MM.1S (cell line): ENCODE data around the gene TENT5C.

Source experiments
- DNase-seq: peaks from one replicate; pipeline ENCODE4 v3.0.0-alpha.2; 2015
- H2AFZ ChIP-seq: fragments of 300-600 bp; sonication (generic); 2 replicates; pipeline ENCODE4 v1.6.0; 2016; ENCODE audit warnings: antibody characterized with exemption, low read length
- H3F3A ChIP-seq: fragments of 300-600 bp; sonication (generic); 2 replicates; pipeline ENCODE4 v1.6.1; 2016; ENCODE audit warnings: mild to moderate bottlenecking, antibody characterized with exemption, low read length, moderate library complexity, mixed read lengths; ENCODE audit not compliant: insufficient read depth
- H3K27ac ChIP-seq: fragments of 300-600 bp; sonication (generic); 2 replicates; pipeline ENCODE4 v1.5.1; 2016; ENCODE audit warnings: mild to moderate bottlenecking, low read length
- H3K27me3 ChIP-seq: fragments of 300-600 bp; sonication (generic); replicated peaks from 2 replicates; pipeline ENCODE4 v1.6.0; 2016; ENCODE audit warnings: low read length; ENCODE audit not compliant: insufficient read depth
- H3K36me3 ChIP-seq: fragments of 300-600 bp; sonication (generic); replicated peaks from 2 replicates; pipeline ENCODE4 v1.6.1; 2016; ENCODE audit warnings: mild to moderate bottlenecking, low read length, mixed read lengths; ENCODE audit not compliant: insufficient read depth
- H3K4me1 ChIP-seq: fragments of 300-600 bp; sonication (generic); 2 replicates; pipeline ENCODE4 v1.6.1; 2016; ENCODE audit warnings: low read length, mixed read lengths
- H3K4me2 ChIP-seq: fragments of 300-600 bp; sonication (generic); 2 replicates; pipeline ENCODE4 v1.6.0; 2016; ENCODE audit warnings: low read depth, low read length
- H3K4me3 ChIP-seq: fragments of 300-600 bp; sonication (generic); 2 replicates; pipeline ENCODE4 v1.5.1; 2016; ENCODE audit warnings: low read length, mixed read lengths
- H3K79me2 ChIP-seq: fragments of 300-600 bp; sonication (generic); 2 replicates; pipeline ENCODE4 v1.6.1; 2016; ENCODE audit warnings: mixed run types, low read length, mixed read lengths
- H3K9ac ChIP-seq: fragments of 300-600 bp; sonication (generic); 2 replicates; pipeline ENCODE4 v1.6.1; 2016; ENCODE audit warnings: low read length, mixed read lengths
- H3K9me2 ChIP-seq: fragments of 300-600 bp; sonication (generic); replicated peaks from 2 replicates; pipeline ENCODE4 v1.6.1; 2016; ENCODE audit warnings: mild to moderate bottlenecking, low read length, mixed read lengths; ENCODE audit not compliant: insufficient read depth
- H3K9me3 ChIP-seq: fragments of 300-600 bp; sonication (generic); replicated peaks from 2 replicates; pipeline ENCODE4 v1.6.1; 2016; ENCODE audit warnings: mild to moderate bottlenecking, low read length, mixed read lengths; ENCODE audit not compliant: insufficient read depth
- H4K20me1 ChIP-seq: fragments of 300-600 bp; sonication (generic); 2 replicates; pipeline ENCODE4 v1.6.1; 2016; ENCODE audit warnings: mild to moderate bottlenecking, low read length, moderate library complexity, mixed read lengths; ENCODE audit not compliant: insufficient read depth
- CTCF ChIP-seq: fragments of 300-600 bp; sonication (generic); IDR thresholded peaks from 2 replicates; pipeline ENCODE4 v1.5.1; 2016; ENCODE audit warnings: antibody characterized with exemption, low read length, mixed read lengths
- EZH2 ChIP-seq: fragments of 300-600 bp; sonication (generic); optimal IDR thresholded peaks from 2 replicates; pipeline ENCODE3; 2017; ENCODE audit warnings: low read depth, mild to moderate bottlenecking, antibody characterized with exemption, low read length, mixed read lengths
- EZH2phosphoT487 ChIP-seq: fragments of 300-600 bp; sonication (generic); IDR thresholded peaks from 2 replicates; pipeline ENCODE4 v1.6.1; 2018; ENCODE audit warnings: antibody characterized with exemption, low read length

TENT5C gene

GRCh38 chr1:117572546-117572945, 33.3 kb upstream of the TENT5C start:
- Histone ChIP-seq H3K27me3 (no peaks in the 10 kb centered on the region), H3K9me3 (no peaks in the 10 kb centered on the region), H3K9me2 (no peaks in the 10 kb centered on the region), H3K27ac (no peak overlapping the region), H3K4me2 (no peak overlapping the region), H3K4me1 (0 out of 2 replicates have a peak, but pooled peaks cover 17% of the 10 kb centered on the region), H3K79me2 (no peaks in the 10 kb centered on the region), H3K36me3 (no peaks in the 10 kb centered on the region), H3F3A (no peaks in the 10 kb centered on the region), H3K4me3 (no peak overlapping the region), H3K9ac (no peak overlapping the region), H2AFZ (no peak overlapping the region), H4K20me1 (no peaks in the 10 kb centered on the region)
- no peak for TF ChIP-seq CTCF
- no peak for TF ChIP-seq EZH2phosphoT487
- no peak for TF ChIP-seq EZH2
- no peak for DNase-seq

- Histone ChIP-seq H3K4me1 (0 out of 2 replicates have a peak, but pooled peaks cover 17% of the 10 kb centered on the region), H3K36me3 (no peaks in the 10 kb centered on the region), H3K79me2 (no peaks in the 10 kb centered on the region), H3K9me3 (no peaks in the 10 kb centered on the region), H3K27ac (no peak overlapping the region), H3K4me2 (no peak overlapping the region), H3F3A (no peaks in the 10 kb centered on the region), H3K4me3 (no peak overlapping the region), H3K27me3 (no peaks in the 10 kb centered on the region), H2AFZ (no peak overlapping the region), H4K20me1 (no peaks in the 10 kb centered on the region), H3K9me2 (no peaks in the 10 kb centered on the region), H3K9ac (no peak overlapping the region)
- TF ChIP-seq EZH2 (no peak), EZH2phosphoT487 (no peak), CTCF (no peak)
- no peak for DNase-seq
Observed at GRCh38 chr1:117573386-117574023, 32.3 kb upstream of the TENT5C start.

GRCh38 chr1:117574161-117574835, 31.6 kb upstream of the TENT5C start:
- Histone ChIP-seq H3K9ac (no peak overlapping the region), H4K20me1 (no peaks in the 10 kb centered on the region), H3K4me1 (0 out of 2 replicates have a peak, but pooled peaks cover 17% of the 10 kb centered on the region), H3K9me3 (no peaks in the 10 kb centered on the region), H3K4me2 (no peak overlapping the region), H3K4me3 (no peak overlapping the region), H3K79me2 (no peaks in the 10 kb centered on the region), H3K27me3 (no peaks in the 10 kb centered on the region), H2AFZ (no peak overlapping the region), H3K36me3 (no peaks in the 10 kb centered on the region), H3K9me2 (no peaks in the 10 kb centered on the region), H3K27ac (no peak overlapping the region), H3F3A (no peaks in the 10 kb centered on the region)
- DNase-seq: no peak
- TF ChIP-seq EZH2 (no peak), EZH2phosphoT487 (no peak), CTCF (no peak)
